SKM-1 (cell line): ENCODE measurements around the gene IFNA21.
"Not testable (repeated sequence)": the region's sequence is repeated elsewhere in the genome, so short reads cannot be mapped to it uniquely, and the experiment has no call there.

Experiments
- DNase-seq: peaks from one replicate; lab custom pipeline; 2025; ENCODE audit not compliant: unreplicated experiment; lab: John Stamatoyannopoulos, UW

IFNA21 gene

DNA sequence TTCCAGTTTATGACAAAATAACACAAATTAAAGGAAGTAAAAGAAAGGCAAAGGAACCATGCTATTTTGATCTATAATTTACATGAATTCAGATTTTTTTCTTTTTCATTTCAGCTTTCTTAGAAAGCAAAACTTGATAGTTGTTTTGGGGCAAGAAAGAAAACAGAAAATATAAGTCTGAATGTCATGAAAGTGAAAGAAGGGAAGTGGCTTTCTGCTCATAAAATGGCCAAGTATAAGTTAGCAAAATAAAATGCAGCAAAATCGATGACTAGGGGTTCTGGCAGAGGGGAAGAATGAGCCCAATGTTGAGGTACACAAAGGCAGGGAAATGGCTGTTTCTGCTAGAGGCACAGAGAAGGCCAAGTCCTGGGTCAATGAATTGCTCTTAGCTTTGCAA is 21.9 kb downstream of the IFNA21 start:
- no peak for DNase-seq

DNA sequence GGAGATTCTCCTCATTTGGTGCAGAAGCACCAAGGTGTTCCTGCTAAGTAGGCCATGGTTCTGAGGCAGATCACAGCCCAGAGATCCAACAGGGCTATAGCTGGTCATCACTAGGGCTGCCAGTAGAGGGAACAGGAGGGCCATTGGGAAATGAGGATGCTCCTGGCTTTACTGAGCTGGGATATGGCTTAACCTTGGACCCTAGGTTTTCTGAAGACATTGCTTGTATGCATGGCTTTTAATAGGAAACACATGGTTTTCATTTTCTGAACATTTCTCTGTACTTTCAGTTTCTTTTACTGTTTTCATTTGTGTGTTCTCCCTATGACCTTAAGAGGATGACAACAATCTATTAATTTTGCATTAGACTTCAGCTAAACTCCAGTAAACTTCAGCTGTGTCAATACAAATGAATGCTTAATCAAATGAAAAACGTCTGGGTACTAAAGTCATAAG is 25.0 kb downstream of the IFNA21 start, which contains the start of gene IFNW1:
Gene IFNW1, minus strand, starts transcription at position 406 of the 456 bp plus-strand sequence. Its CDS starts 262 bp downstream, at position 144.
- no peak for DNase-seq

DNA sequence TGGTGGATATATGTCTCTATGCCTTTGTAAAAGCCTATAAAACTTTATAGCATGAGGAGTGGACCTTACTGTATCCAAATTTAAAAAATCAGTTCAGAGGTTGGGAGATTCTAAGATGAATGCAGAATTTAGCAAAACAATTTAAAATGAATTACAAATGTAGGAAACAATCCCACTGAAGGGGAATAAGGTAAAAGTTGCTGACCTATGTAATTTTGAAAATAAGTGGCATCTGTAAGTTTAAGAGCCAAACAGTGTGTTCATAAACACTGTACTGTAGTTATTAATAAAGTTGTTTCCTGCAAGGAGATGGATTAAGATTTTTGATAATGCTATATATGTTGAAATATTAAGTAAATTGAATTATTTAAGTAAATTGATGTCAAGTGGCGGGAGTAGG is 29.4 kb downstream of the IFNA21 start:
- no peak for DNase-seq

DNA sequence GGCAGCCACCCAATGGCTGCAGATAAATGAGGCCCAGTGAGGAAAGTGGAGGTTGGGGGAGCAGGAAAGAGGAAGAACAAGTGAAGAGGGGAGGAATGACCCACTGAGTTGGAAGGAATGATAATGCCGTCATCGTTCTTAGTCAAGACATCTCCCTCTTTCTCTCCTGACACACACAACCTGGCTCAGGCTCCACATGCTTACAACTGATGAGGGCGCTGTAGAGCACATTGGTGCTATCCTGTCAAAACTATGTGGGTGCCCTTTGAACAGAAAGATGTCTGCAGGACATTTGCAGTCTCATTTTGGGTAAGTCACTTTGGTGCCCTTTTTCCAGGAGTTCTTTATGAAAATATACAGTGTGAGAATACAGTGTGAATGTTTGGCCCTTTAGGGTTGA is 30.7 kb downstream of the IFNA21 start:
- no peak for DNase-seq

DNA sequence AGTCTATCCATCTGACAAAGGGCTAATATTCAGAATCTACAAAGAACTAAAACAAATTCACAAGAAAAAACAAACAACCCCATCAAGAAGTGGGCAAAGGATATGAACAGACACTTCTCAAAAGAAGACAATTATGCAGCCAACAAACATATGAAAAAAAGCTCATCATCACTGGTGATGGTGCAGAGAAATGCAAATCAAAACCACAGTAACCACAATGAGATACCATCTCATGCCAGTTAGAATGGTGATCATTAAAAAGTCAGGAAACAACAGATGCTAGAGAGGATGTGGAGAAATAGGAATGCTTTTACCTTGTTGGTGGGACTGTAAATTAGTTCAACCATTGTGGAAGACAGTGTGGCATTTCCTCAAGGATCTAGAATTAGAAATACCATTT is 38.3 kb downstream of the IFNA21 start:
- DNase-seq, result not testable (repeated sequence)

DNA sequence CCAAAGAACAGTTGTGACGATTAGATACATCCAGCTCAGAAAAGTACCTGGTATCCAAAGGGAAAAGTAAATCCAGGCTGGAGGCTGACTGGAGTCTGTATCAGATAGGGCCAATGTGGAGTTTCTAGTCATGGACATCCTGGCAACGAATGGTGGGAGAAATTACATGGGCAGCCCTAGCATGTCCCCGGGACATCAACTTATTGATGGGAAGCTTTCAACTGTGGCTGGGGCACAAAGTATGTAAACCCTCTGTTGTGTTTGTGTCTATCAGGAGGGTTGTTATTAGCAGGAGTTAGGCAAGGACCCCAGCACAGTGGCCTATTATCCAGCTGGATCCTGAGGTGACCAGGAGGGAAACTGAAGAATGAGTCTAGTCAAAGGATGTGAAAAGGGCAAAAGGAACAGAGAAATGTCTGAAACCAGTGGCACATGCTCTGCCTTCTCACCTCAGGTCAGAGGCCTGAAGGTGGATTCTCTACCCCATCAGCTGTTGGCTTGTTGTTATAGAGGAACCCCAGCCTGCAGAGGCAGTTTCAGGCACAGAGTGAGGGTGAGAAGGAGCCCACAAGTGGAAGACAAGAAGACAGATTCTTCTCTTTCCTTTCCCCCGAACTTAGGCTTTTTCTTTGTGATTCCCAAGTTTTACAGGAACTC is 44.7 kb downstream of the IFNA21 start:
- no peak for DNase-seq

DNA sequence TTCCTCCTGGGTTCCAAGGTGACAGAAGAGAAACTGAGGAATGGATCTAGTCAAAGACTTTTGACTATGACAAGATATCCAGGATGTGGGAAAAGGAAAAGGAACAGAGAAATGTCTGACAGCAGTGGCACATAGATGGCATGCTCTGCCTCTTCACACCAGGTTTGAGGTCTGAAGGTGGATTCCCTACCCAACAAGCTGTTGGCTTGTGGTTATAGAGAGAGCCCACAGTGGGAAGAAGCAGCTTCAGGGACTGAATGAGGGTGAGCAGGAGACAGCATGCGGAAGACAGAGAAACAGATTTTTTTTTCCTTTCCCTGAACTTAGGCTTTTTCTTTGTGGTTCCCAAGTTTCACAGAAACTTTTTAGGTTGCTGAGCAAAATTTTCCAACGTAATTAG is 45.4 kb downstream of the IFNA21 start:
- DNase-seq, result no peak

DNA sequence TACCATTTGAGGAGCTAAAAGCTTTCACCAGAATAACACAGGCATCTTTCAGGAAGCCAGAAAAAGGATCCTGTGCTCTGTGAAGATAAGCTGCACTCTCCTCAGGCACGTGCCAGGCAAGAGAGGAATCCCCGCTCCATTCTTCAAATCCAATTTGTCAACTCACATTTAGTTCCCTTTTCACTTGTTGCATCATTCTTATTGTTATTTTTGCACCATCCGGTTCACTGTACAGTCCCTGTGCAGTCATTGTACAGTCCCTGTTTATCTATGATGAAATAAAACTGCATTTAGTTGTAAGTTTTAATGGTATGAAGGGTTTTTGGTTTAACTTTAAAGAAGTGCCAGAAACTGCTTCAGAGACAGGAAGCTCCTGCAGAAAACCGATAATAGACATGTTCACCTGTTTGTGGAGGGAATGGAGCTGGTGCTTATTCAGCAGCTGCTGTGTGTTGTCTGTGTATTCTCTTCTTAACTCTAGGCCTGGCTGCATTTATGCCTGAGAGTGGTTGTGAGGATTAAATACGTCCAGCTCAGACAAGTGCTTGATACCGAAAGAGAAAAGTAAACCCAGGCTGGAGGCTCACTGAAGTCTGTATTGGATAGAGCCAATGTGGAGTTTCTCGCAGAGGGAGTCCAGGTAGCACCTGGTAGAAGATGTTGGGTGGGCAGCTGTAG is 47.2 kb downstream of the IFNA21 start:
- peak; percentile 91 for DNase-seq
